Measurements from ENCODE around the gene TCF3.
A peak's percentile ranks its signal among the peaks of the same experiment; 100 is the strongest.

Gene TCF3

DNA sequence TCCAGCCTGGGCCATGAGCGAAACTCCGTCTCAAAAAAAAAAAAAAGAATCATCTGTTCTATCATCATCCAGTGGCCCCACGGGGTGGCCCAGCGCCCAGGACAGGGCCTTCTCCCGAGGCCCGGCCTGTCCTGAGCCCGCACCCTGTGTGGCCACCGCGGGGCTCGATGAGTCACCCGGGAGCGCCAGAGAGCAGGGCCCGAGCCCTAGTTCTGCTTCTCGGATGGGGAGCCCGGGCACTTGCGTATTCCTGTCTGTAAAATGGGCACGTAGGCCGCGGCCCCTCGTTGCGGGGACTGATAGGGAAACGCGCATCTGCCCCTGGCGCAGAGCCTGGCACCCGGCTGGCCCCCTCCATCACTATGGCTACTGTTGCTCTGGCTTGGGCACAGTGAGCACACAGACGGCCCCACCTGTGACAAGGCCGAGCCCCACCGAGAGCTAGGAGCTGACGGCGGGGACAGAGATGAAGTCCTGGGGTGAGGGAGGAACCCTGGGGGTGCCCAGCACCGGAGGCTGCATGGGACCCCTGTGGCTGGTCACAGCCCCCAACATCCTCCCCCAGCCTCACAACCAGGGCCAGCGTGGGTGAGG, 25.9 kb downstream of the TCF3 start:
- Histone ChIP-seq H3F3A (ENCODE audit: low read depth) (no peaks in the 10 kb centered on the region), H3K9me3 (ENCODE audit: insufficient read depth, low read depth, low read length) (no peaks in the 10 kb centered on the region), H2AFZ (ENCODE audit: low read length) (no peak overlapping the region), H3K9me2 (replicated peaks; ENCODE audit: low read depth, low read length) (no peaks in the 10 kb centered on the region), H3K4me1 (ENCODE audit: insufficient read depth, low read length, poor library complexity, severe bottlenecking) (no peaks in the 10 kb centered on the region), H3K27me3 (ENCODE audit: insufficient read depth, low read length, poor library complexity, severe bottlenecking) (no peaks in the 10 kb centered on the region), H4K20me1 (ENCODE audit: insufficient read depth, low read length, poor library complexity, severe bottlenecking) (peaks cover 27% of the 10 kb centered on the region), H3K4me3 (ENCODE audit: low read length, poor library complexity, severe bottlenecking) (no peak overlapping the region), H3K9ac (ENCODE audit: low read depth, low read length, poor library complexity, severe bottlenecking) (no peak overlapping the region), H3K36me3 (ENCODE audit: insufficient read depth, low read length) (peaks cover 67% of the 10 kb centered on the region; the same call in 1 of the 2 replicates), H3K79me2 (ENCODE audit: insufficient read depth, low read length) (peaks cover 14% of the 10 kb centered on the region; the same call in 1 of the 2 replicates), H3K4me2 (ENCODE audit: low read depth, low read length, poor library complexity, severe bottlenecking) (no peak overlapping the region)
- TF ChIP-seq EZH2phosphoT487 (IDR thresholded peaks at IDR 0.05; ENCODE audit: borderline replicate concordance) (no peak), CTCF (conservative IDR thresholded peaks at IDR 0.05; ENCODE audit: low read length) (no peak)

DNA sequence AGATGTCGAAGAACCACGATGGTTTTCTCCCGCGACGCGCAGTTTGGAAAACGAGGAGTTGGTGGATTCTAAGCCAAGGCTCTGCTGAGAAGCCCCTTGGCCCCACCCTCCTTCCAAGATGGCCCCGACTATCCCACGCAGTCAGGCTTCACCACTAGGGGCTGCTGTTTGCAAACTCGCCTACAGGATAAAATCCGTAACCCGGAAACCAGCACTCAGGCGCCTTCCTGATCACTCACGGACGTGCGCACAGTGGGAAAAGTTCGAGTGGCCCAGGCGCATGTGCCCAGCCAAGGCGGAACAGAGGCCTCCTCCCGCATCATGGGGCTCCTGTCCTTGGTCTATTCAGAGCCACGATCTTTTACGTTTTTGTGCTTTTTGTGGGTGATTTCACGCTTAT, 28.0 kb downstream of the TCF3 start:
- Histone ChIP-seq H4K20me1 (ENCODE audit: insufficient read depth, low read length, poor library complexity, severe bottlenecking) (peaks cover 18% of the 10 kb centered on the region), H3K27me3 (ENCODE audit: insufficient read depth, low read length, poor library complexity, severe bottlenecking) (no peaks in the 10 kb centered on the region), H3K4me2 (ENCODE audit: low read depth, low read length, poor library complexity, severe bottlenecking) (no peak overlapping the region), H3K9me2 (replicated peaks; ENCODE audit: low read depth, low read length) (no peaks in the 10 kb centered on the region), H3K9me3 (ENCODE audit: insufficient read depth, low read depth, low read length) (no peaks in the 10 kb centered on the region), H3K9ac (ENCODE audit: low read depth, low read length, poor library complexity, severe bottlenecking) (no peak overlapping the region), H3K4me1 (ENCODE audit: insufficient read depth, low read length, poor library complexity, severe bottlenecking) (no peaks in the 10 kb centered on the region), H3K79me2 (ENCODE audit: insufficient read depth, low read length) (peaks cover 2% of the 10 kb centered on the region; the same call in 1 of the 2 replicates), H3K36me3 (ENCODE audit: insufficient read depth, low read length) (peaks cover 71% of the 10 kb centered on the region; the same call in 1 of the 2 replicates), H2AFZ (ENCODE audit: low read length) (no peak overlapping the region), H3K4me3 (ENCODE audit: low read length, poor library complexity, severe bottlenecking) (no peak overlapping the region), H3F3A (ENCODE audit: low read depth) (no peaks in the 10 kb centered on the region)
- TF ChIP-seq EZH2phosphoT487 (IDR thresholded peaks at IDR 0.05; ENCODE audit: borderline replicate concordance) = no peak
- peak; percentile 73 for TF ChIP-seq CTCF (conservative IDR thresholded peaks at IDR 0.05; ENCODE audit: low read length)

- Histone ChIP-seq H2AFZ (ENCODE audit: low read length) (no peak overlapping the region), H3K9me3 (ENCODE audit: insufficient read depth, low read depth, low read length) (no peaks in the 10 kb centered on the region), H3K4me2 (ENCODE audit: low read depth, low read length, poor library complexity, severe bottlenecking) (no peak overlapping the region), H4K20me1 (ENCODE audit: insufficient read depth, low read length, poor library complexity, severe bottlenecking) (peaks cover 17% of the 10 kb centered on the region), H3K4me3 (ENCODE audit: low read length, poor library complexity, severe bottlenecking) (no peak overlapping the region), H3K79me2 (ENCODE audit: insufficient read depth, low read length) (no peaks in the 10 kb centered on the region), H3K4me1 (ENCODE audit: insufficient read depth, low read length, poor library complexity, severe bottlenecking) (no peaks in the 10 kb centered on the region), H3K9ac (ENCODE audit: low read depth, low read length, poor library complexity, severe bottlenecking) (no peak overlapping the region), H3F3A (ENCODE audit: low read depth) (no peaks in the 10 kb centered on the region), H3K9me2 (replicated peaks; ENCODE audit: low read depth, low read length) (no peaks in the 10 kb centered on the region), H3K36me3 (ENCODE audit: insufficient read depth, low read length) (peaks cover 88% of the 10 kb centered on the region; the same call in 1 of the 2 replicates), H3K27me3 (ENCODE audit: insufficient read depth, low read length, poor library complexity, severe bottlenecking) (no peaks in the 10 kb centered on the region)
- TF ChIP-seq CTCF (conservative IDR thresholded peaks at IDR 0.05; ENCODE audit: low read length) = no peak
- no peak for TF ChIP-seq EZH2phosphoT487 (IDR thresholded peaks at IDR 0.05; ENCODE audit: borderline replicate concordance)
These were observed 29.9 kb downstream of the TCF3 start for GRCh38 chr19:1622541-1622940.
